Kidney glomerular epithelial cell (primary cell): ENCODE data around the gene EXOC2.

Experiments used
- DNase-seq: peaks from one replicate; lab custom pipeline; 2025; lab: John Stamatoyannopoulos, UW

The EXOC2 gene

GRCh38 chr6:527989-528673 is 164.8 kb downstream of the EXOC2 start:
- no peak for DNase-seq

- DNase-seq = no peak
Measured at GRCh38 chr6:524803-525202, 168.1 kb downstream of the EXOC2 start.

DNA sequence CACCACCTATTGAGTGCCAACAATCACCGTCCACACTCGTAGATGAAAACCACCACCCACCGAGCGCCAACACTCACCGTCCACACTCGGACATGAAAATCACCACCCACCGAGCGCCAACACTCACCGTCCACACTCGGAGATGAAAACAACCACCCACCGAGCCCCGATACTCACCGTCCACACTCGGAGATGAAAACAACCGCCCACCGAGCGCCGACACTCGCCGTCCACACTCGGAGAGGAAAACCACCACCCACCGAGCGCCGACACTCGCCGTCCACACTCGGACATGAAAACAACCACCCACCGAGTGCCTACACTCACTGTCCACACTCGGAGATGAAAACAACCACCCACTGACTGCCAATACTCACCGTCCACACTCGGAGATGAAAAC is 172.1 kb downstream of the EXOC2 start:
- no peak for DNase-seq

- DNase-seq = no peak
Measured at GRCh38 chr6:518218-518617, 174.7 kb downstream of the EXOC2 start.

- no peak for DNase-seq
Measured at GRCh38 chr6:516213-516612, 176.7 kb downstream of the EXOC2 start.

- no peak for DNase-seq
Measured at GRCh38 chr6:515267-515666, 177.7 kb downstream of the EXOC2 start.

- no peak for DNase-seq
Measured at GRCh38 chr6:514396-514978, 178.5 kb downstream of the EXOC2 start.

DNA sequence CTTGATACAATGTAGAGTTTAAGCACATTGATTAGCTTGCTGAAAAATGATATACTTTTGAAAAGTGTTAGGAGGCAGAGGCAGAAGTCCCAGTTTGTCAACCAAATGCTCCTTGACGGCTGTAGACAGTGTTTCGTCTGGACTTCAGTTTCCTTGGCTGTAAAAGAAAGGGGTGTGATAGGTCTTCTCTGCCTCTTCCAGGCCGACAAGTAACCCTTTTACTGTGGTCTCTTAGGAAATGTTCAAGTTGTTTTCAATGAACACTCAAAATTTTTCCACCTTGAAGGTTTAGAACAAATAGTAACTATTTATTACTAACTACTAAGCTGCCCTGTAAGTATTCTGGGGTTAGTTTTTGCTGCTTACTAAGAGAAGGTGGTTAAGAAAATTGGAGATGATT is 179.0 kb downstream of the EXOC2 start:
- no peak for DNase-seq

- no peak for DNase-seq
Measured at GRCh38 chr6:513058-513457, 179.9 kb downstream of the EXOC2 start.

DNA sequence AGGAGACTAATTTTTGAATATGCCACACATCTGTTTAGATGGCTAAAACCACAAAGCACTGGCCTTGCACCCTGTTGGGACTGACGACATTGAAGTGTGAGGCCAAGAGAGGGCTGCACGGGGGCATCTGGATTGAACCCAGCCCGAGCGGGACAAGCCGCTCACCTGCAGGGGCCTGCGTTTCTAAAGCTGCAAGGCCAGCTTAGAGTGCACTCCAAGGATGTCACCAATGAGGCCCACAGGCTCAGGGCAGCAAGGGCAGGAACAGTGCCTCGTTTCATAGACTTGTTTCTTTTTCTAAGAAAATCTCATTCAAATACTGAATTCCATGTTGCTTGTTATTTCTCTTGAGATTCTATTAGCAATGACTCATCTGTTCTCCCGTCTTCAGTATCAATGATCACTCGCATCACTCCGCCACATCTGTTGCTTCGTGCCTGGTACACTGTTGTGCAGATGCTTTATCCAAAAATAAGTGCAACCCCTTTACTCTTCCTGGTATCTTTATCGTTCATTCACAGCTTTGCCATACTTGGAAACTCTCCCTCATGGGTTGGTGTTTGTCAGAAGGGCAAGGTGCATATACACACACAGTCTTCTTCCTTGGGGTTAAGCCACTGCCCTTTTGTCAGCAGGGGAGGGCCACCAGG is 181.3 kb downstream of the EXOC2 start:
- DNase-seq = no peak

- no peak for DNase-seq
Measured at GRCh38 chr6:509676-510075, 183.3 kb downstream of the EXOC2 start.

GRCh38 chr6:508614-509013 is 184.3 kb downstream of the EXOC2 start:
- DNase-seq = no peak

GRCh38 chr6:508006-508405 is 184.9 kb downstream of the EXOC2 start:
- DNase-seq = no peak

GRCh38 chr6:506920-507622 is 185.9 kb downstream of the EXOC2 start:
- no peak for DNase-seq

- no peak for DNase-seq
Measured at GRCh38 chr6:506508-506907, 186.4 kb downstream of the EXOC2 start.

DNA sequence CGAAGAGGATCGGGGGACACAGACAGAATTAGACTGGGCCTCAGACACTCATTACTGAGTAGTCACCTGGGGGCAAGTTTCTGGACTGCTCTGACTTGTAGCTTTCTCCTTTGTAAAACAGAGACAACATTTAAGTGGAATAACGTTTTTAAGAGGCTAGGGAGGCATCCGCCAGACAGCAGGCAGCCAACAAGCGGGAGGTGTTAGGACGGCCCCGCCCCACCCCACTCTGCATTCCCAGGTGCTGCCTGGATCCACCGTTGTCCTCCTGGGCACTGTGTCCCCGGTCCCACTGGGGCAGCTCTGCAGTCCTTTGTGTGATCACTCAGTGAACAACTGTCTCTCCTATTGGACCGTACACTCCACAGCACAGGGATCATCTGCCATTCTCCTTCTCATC is 187.6 kb downstream of the EXOC2 start:
- no peak for DNase-seq

DNA sequence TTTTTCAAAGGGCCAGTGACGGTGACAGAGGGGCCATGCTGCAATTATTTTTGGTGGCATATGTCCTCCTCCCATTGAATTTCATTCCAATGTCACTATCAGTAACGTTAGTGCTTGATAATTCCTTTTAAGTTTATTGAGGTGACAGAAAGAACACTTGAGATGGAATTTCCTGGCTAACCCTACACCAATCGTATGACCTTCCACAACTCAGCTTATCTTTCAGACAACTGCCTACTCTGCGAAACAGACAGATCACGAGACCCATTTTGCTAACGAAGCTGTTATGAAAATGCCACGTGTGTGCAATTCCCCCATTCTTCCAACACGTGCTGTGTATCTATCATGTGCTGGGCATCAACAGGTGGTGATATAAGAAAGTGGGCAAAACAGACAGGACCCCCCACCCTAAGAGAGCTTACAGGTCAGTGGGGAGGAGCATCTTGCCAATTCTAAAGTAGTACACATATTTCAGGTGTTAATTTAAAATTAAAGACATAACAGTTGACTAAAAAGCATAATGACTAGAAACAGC is 188.4 kb downstream of the EXOC2 start:
- DNase-seq = no peak

- no peak for DNase-seq
Measured at GRCh38 chr6:503610-504362, 189.2 kb downstream of the EXOC2 start.

DNA sequence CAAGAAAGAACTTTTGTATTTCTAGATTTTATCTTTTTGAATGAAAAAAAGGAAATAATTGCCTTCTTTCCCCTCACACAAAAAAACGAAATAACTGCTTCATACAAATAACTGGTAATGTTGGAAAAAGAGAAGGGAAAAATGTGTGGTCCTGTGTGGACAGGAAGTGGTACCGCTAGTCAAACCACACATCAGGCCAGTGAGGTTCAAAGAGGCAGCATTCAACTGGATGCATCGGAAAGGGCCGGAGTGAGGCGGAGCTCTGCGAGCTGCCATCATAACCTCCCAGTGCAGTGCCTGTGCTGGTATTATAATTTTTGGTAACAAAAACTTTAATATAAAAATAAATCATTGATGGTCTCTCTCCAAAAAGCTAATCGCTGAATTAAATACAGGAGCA is 190.2 kb downstream of the EXOC2 start:
- no peak for DNase-seq

GRCh38 chr6:501891-502601 is 190.9 kb downstream of the EXOC2 start:
- DNase-seq = no peak

DNA sequence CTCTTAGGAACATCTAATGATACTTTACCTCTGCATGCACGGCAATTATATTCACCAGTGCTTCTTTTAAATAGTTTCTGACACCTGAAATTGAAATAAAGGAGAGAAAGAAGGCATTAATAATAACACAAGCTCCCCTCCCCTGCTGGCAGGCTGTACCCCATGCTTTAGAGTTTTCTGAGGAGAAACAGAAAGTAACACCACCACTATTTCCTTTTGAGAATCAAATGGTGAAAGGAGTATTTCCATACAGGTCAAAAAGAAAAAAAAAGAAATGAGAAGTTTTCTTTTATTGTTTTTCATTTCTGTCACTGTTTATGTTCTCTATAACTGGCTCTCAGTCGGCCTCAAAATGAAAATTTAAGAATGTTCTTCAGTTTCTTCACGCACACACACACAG is 193.3 kb downstream of the EXOC2 start:
- DNase-seq = no peak
